Tibial nerve (tissue), 4 donors: ENCODE measurements around the gene KCNJ13. TPM values are rescaled to one million over a fixed set of nuclear protein-coding genes. Genes with fewer than 3 reads are reported as not detected.

ENCODE experiments used
- DNase-seq, 2 donors: peaks; one replicate each; pipeline ENCODE4 v3.0.0-alpha.2; 2019; ENCODE audit warnings: low spot score in 2 of 2
- H3K27ac ChIP-seq, 4 donors: fragments of 200-600 bp; sonication (generic) in 3 of 4; one replicate each; pipeline ENCODE4 v1.5.1; 2017 to 2019; ENCODE audit warnings: mild to moderate bottlenecking in 1 of 4
- H3K27me3 ChIP-seq, 2 donors: fragments of 200-600 bp; sonication (generic) in 1 of 2; one replicate each; pipeline versions ENCODE4 v1.5.1 to v1.6.0; 2017 to 2019
- H3K36me3 ChIP-seq, 3 donors: fragments of 200-600 bp; sonication (generic); one replicate each; pipeline ENCODE4 v1.5.1; 2018 to 2019
- H3K4me1 ChIP-seq, 4 donors: fragments of 200-600 bp; sonication (generic) in 3 of 4; one replicate each; pipeline ENCODE4 v1.5.1; 2017 to 2019
- H3K4me3 ChIP-seq, 4 donors: fragments of 200-600 bp; sonication (generic) in 3 of 4; one replicate each; pipeline ENCODE4 v1.5.1; 2017 to 2019; ENCODE audit warnings: mild to moderate bottlenecking in 1 of 4, moderate library complexity in 1 of 4
- H3K9me3 ChIP-seq, 4 donors: fragments of 200-600 bp; sonication (generic) in 3 of 4; one replicate each; pipeline ENCODE4 v1.5.1; 2017 to 2019
- EP300 ChIP-seq, 2 donors: sonication (generic); formaldehyde crosslinking; IDR thresholded peaks; one replicate each; pipeline ENCODE4 v1.6.1; 2017; ENCODE audit warnings: antibody characterized with exemption in 2 of 2, mild to moderate bottlenecking in 1 of 2
- POLR2A ChIP-seq, 2 donors: fragments of 450-650 bp; IDR thresholded peaks; one replicate each; pipeline ENCODE4 v1.6.1; 2017; ENCODE audit warnings: antibody characterized with exemption in 2 of 2, mild to moderate bottlenecking in 2 of 2, moderate library complexity in 2 of 2
- WGBS, 2 donors: methylation state at CpG; one replicate each; pipeline ENCODE4 v1.1.5; 2018; 5-methylcytosine and 5-hydroxymethylcytosine counted together
- total RNA-seq, 4 donors: library from RNA; depleted of rRNA; stranded (reverse); fragments of >200 nt; gene quantifications; one replicate each; pipeline ENCODE4 v1.1.0, GENCODE V29; 2016
- TF ChIP-seq, protein P1 (sequence below), 5 experiments: fragments of 200-600 bp in 3 of 5; fragments of 450-650 bp in 2 of 5; sonication (generic) in 3 of 5; IDR thresholded peaks; one replicate each; pipeline ENCODE4 v1.5.1; 2016 to 2019; ENCODE audit warnings: antibody characterized with exemption in 5 of 5, mild to moderate bottlenecking in 3 of 5, moderate library complexity in 2 of 5

KCNJ13 gene
- total RNA-seq, 4 donors from 2014 or later, result not detected

DNA sequence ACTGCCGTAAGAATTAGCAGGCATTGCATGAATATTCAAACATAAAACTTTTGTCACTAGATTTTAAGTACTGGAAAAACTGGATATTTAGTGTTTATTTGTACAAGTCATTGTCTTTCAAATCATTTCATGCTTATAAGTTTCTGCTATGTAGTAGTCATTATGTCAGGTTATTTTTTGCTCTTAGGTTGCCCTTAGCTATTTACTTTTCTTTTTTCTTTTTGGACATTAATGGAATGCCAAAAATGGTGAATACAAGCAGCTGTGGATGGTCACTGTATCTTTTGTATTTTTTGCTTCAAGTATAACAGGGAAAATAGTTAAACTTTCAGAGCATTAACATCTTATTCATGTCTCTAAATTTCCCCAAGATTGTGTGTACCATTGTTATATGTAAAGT is 18.6 kb upstream of the KCNJ13 start:
- Histone ChIP-seq H3K4me3 (no peak overlapping the region), H3K27ac (no peak overlapping the region), H3K9me3 (no peaks in the 10 kb centered on the region), H3K4me1 (no peaks in the 10 kb centered on the region), H3K27me3 (no peaks in the 10 kb centered on the region), H3K36me3 (peaks cover 2 to 90% (median 14%) of the 10 kb centered on the region in 3 donors)
- WGBS, 2 donors, result 80 to 88% methylated on average over 1 of the region's 1 CpG
- no peak for DNase-seq
- TF ChIP-seq EP300 (IDR thresholded peaks at IDR 0.05), result no peak
- no peak for TF ChIP-seq POLR2A (IDR thresholded peaks at IDR 0.05)
- TF ChIP-seq, protein P1, sequence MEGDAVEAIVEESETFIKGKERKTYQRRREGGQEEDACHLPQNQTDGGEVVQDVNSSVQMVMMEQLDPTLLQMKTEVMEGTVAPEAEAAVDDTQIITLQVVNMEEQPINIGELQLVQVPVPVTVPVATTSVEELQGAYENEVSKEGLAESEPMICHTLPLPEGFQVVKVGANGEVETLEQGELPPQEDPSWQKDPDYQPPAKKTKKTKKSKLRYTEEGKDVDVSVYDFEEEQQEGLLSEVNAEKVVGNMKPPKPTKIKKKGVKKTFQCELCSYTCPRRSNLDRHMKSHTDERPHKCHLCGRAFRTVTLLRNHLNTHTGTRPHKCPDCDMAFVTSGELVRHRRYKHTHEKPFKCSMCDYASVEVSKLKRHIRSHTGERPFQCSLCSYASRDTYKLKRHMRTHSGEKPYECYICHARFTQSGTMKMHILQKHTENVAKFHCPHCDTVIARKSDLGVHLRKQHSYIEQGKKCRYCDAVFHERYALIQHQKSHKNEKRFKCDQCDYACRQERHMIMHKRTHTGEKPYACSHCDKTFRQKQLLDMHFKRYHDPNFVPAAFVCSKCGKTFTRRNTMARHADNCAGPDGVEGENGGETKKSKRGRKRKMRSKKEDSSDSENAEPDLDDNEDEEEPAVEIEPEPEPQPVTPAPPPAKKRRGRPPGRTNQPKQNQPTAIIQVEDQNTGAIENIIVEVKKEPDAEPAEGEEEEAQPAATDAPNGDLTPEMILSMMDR (IDR thresholded peaks at IDR 0.05), result no peak

DNA sequence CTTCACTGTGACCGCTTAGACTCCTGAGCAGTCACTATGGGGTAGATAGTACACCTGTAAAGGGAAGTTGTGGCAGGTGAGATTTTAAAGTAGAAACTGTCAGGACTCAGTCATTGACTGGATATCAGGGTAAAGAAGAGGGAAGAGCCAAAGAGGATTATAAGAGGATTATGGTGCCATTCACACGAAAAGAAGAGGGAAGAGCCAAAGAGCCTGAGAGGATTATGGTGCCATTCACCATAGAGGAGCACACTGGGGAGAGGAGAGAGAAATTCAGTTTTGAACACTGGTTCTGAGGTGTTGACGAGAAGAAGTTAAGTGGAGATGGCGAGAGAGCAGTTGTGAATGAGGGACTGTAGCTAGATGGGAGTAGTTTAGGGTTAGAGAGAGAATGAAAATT is 16.9 kb upstream of the KCNJ13 start:
- H3K4me1 ChIP-seq, result no peaks in the 10 kb centered on the region
- H3K27me3 ChIP-seq, result no peaks in the 10 kb centered on the region
- 82 to 90% methylated on average over 4 of the region's 4 CpGs for WGBS, 2 donors
- H3K36me3 ChIP-seq, result peaks cover 2 to 86% (median 14%) of the 10 kb centered on the region in 3 donors
- no peaks in the 10 kb centered on the region for H3K9me3 ChIP-seq
- no peak for DNase-seq
- no peak overlapping the region for H3K4me3 ChIP-seq
- TF ChIP-seq POLR2A (IDR thresholded peaks at IDR 0.05) (no peak), EP300 (IDR thresholded peaks at IDR 0.05) (no peak)
- TF ChIP-seq, protein P1 (IDR thresholded peaks at IDR 0.05), result no peak
- H3K27ac ChIP-seq, result no peak overlapping the region

DNA sequence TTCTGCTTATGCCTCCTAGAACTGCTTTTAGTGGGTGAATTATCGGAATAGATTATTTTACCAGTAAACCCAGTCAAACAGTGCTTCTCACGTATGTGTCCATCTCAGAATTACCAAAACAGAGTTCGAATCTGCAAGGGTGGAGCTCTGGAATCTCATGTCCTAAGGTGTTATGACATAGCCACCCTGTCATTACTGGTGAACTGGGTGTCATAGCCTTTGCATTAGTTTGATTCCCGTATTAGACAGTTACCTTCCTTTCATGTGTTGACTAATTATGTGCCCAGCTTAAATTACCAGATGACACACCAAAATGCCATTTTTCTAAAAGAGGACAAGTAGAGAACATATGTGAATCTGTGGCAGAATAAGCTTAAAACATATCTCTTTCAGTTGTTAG is 15.2 kb upstream of the KCNJ13 start:
- H3K4me1 ChIP-seq, result no peaks in the 10 kb centered on the region
- H3K27me3 ChIP-seq, result no peaks in the 10 kb centered on the region
- no peaks in the 10 kb centered on the region for H3K9me3 ChIP-seq
- no peak for DNase-seq
- H3K27ac ChIP-seq, result no peak overlapping the region
- WGBS, 2 donors, result 93 to 94% methylated on average over 4 of the region's 4 CpGs
- peaks cover 2 to 78% (median 14%) of the 10 kb centered on the region in 3 donors for H3K36me3 ChIP-seq
- no peak overlapping the region for H3K4me3 ChIP-seq
- TF ChIP-seq POLR2A (IDR thresholded peaks at IDR 0.05) (no peak), EP300 (IDR thresholded peaks at IDR 0.05) (no peak)
- TF ChIP-seq, protein P1 (IDR thresholded peaks at IDR 0.05), result no peak

DNA sequence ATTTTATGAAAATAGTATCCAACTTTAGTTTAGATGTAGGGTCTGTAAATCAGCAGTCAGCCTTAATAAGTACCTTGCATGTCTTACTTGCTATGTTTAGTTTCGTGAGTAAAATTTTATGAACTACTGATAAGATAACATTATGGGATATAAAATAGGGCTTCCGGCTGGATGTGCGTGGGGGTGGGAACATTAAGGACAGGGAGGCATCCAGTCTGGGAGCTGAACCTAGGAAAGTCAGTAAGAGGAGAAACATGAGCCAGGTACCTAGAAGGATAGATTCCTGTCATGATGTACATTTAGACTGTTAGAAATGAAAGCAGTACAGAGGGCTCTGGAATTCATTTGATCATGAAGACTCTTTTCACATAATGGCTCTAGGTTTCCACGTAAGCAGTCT is 12.7 kb upstream of the KCNJ13 start:
- no peak overlapping the region for H3K4me3 ChIP-seq
- WGBS, 2 donors, result 84 to 91% methylated on average over 4 of the region's 4 CpGs
- peaks cover 0 to 61% (median 14%) of the 10 kb centered on the region in 3 donors for H3K36me3 ChIP-seq
- H3K27me3 ChIP-seq, result no peaks in the 10 kb centered on the region
- H3K4me1 ChIP-seq, result no peaks in the 10 kb centered on the region
- TF ChIP-seq EP300 (IDR thresholded peaks at IDR 0.05) (no peak), POLR2A (IDR thresholded peaks at IDR 0.05) (no peak)
- TF ChIP-seq, protein P1 (IDR thresholded peaks at IDR 0.05), result no peak
- no peak for DNase-seq
- no peaks in the 10 kb centered on the region for H3K9me3 ChIP-seq
- no peak overlapping the region for H3K27ac ChIP-seq

DNA sequence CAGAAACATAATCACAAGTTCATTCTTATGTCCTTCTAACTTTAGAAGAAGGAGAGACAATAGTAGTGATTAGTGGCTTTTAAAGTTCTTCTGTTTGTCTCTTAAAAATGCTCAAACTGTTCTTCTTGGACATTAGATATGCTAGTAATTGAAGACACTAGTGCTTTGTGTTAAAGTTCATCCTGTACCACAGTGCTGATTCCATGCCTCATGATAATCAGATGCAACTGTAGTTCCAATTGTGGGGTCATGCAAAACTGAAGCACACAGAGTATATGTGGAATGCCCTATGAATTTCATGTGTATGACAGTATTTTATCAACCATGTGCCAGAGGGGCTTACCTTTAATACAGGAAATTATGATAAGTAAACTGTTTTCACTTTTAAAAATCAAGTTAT is 11.4 kb upstream of the KCNJ13 start:
- no peak for TF ChIP-seq EP300 (IDR thresholded peaks at IDR 0.05)
- TF ChIP-seq, protein P1 (IDR thresholded peaks at IDR 0.05), result no peak
- TF ChIP-seq POLR2A (IDR thresholded peaks at IDR 0.05), result no peak
- Histone ChIP-seq H3K27me3 (no peaks in the 10 kb centered on the region), H3K4me1 (no peaks in the 10 kb centered on the region), H3K4me3 (no peak overlapping the region), H3K27ac (no peak overlapping the region), H3K9me3 (no peaks in the 10 kb centered on the region), H3K36me3 (peaks cover 0 to 55% (median 14%) of the 10 kb centered on the region in 3 donors)
- no peak for DNase-seq
